GM23248 (cell line): ENCODE data around the gene FBXO38. TPM values are rescaled to one million over a fixed set of nuclear protein-coding genes. Genes with fewer than 3 reads are reported as not detected.

Source experiments
- DNase-seq: peaks from one replicate; pipeline ENCODE4 v3.0.0-alpha.2; 2015
- H2AFZ ChIP-seq: fragments of 200-600 bp; sonication (generic); 2 replicates; pipeline ENCODE4 v1.6.1; 2016; ENCODE audit warnings: antibody characterized with exemption
- H3F3A ChIP-seq: fragments of 200-600 bp; sonication (generic); 2 replicates; pipeline ENCODE4 v1.6.1; 2016; ENCODE audit warnings: mild to moderate bottlenecking, antibody characterized with exemption, mixed run types; ENCODE audit not compliant: insufficient read depth
- H3K27ac ChIP-seq: fragments of 200-600 bp; sonication (generic); 2 replicates; pipeline ENCODE4 v1.5.1; 2016; ENCODE audit warnings: mild to moderate bottlenecking
- H3K27me3 ChIP-seq: fragments of 200-600 bp; sonication (generic); replicated peaks from 2 replicates; pipeline ENCODE4 v1.6.1; 2016; ENCODE audit warnings: mild to moderate bottlenecking; ENCODE audit not compliant: insufficient read depth
- H3K36me3 ChIP-seq: fragments of 200-600 bp; sonication (generic); 2 replicates; pipeline ENCODE4 v1.6.1; 2016; ENCODE audit warnings: low read depth, mild to moderate bottlenecking
- H3K4me1 ChIP-seq: fragments of 200-600 bp; sonication (generic); 2 replicates; pipeline ENCODE4 v1.6.1; 2016; ENCODE audit warnings: mild to moderate bottlenecking; ENCODE audit not compliant: insufficient read depth
- H3K4me2 ChIP-seq: fragments of 200-600 bp; sonication (generic); one replicate; pipeline ENCODE4 v1.6.1; 2016; ENCODE audit warnings: mild to moderate bottlenecking; ENCODE audit not compliant: unreplicated experiment
- H3K4me3 ChIP-seq: fragments of 200-600 bp; sonication (generic); 2 replicates; pipeline ENCODE4 v1.5.1; 2016; ENCODE audit warnings: mild to moderate bottlenecking
- H3K79me2 ChIP-seq: fragments of 200-600 bp; sonication (generic); 2 replicates; pipeline ENCODE4 v1.6.1; 2016; ENCODE audit warnings: mild to moderate bottlenecking; ENCODE audit not compliant: insufficient read depth
- H3K9ac ChIP-seq: fragments of 200-600 bp; sonication (generic); 2 replicates; pipeline ENCODE4 v1.6.1; 2016; ENCODE audit warnings: mild to moderate bottlenecking
- H3K9me2 ChIP-seq: fragments of 200-600 bp; sonication (generic); 2 replicates; pipeline ENCODE4 v1.6.1; 2016; ENCODE audit warnings: mixed run types, mild to moderate bottlenecking, moderate library complexity; ENCODE audit not compliant: insufficient read depth
- H3K9me3 ChIP-seq: fragments of 200-600 bp; sonication (generic); one replicate; pipeline ENCODE4 v1.6.1; 2017; ENCODE audit warnings: low read depth
- H4K20me1 ChIP-seq: fragments of 200-600 bp; sonication (generic); 2 replicates; pipeline ENCODE4 v1.6.0; 2016; ENCODE audit not compliant: insufficient read depth
- EZH2 ChIP-seq: fragments of 200-600 bp; sonication (generic); IDR thresholded peaks from 2 replicates; pipeline ENCODE4 v1.6.1; 2018; ENCODE audit warnings: antibody characterized with exemption, mild to moderate bottlenecking; ENCODE audit not compliant: insufficient read depth, poor library complexity, severe bottlenecking
- EZH2phosphoT487 ChIP-seq: fragments of 200-600 bp; sonication (generic); IDR thresholded peaks from 2 replicates; pipeline ENCODE4 v1.6.1; 2018; ENCODE audit warnings: antibody characterized with exemption, moderate library complexity, mild to moderate bottlenecking, low read depth; ENCODE audit not compliant: insufficient read depth
- WGBS, 2 experiments: methylation state at CpG; one replicate each; pipeline ENCODE4 v1.1.6; 2015 to 2017; ENCODE audit warnings: low lambda C conversion rate in 2 of 2, low coverage in 1 of 2; ENCODE audit errors: missing lambda C conversion rate in 2 of 2; 5-methylcytosine and 5-hydroxymethylcytosine counted together
- in situ Hi-C: fragments of 300-500 bp; cut with MboI; formaldehyde crosslinking; loops from 2 replicates; pipeline ENCODE4 v1.15.0; 2020
- polyA plus RNA-seq: library from polyadenylated mRNA; unstranded; fragments of >200 nt; fragmentation: Nextera tagmentation; extraction: Ambion mirVana; gene quantifications from 2 replicates; pipeline ENCODE4 v1.2.1, GENCODE V29; 2016
- total RNA-seq: library from RNA; depleted of rRNA; stranded (reverse); fragments of >200 nt; shearing (Covaris generic); gene quantifications from 2 replicates; pipeline ENCODE4 v1.2.3, GENCODE V29; 2014

Gene FBXO38
- total and polyA plus RNA-seq, 2 experiments from 2014 or later = 16.7 to 55.3 TPM

DNA sequence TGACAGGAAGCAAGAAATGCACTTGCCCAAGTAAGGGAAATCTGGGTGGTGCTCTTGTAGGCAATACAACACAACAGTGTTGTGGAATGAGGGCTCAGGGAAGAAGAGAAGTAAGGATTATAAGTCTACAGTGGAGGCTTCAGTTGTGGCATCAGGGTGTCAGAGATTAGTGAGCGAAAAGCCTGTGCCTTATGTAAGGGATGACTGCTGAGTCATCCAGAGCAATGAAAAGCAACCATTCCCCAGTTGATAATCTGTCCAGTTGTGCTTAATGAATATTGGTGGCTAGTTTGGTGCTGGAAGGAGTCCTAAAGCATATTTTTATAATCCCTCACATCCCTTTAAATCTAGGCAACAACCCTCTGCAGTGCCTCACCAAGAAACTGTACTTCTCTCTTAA lies 42.0 kb downstream of the FBXO38 start:
- in situ Hi-C loops = loop anchor here (25.0 kb wide), 1 partner anchor 686 kb away; no protein-coding TSS in a partner anchor
- peaks cover 12% of the 10 kb centered on the region for H3K79me2 ChIP-seq
- 100% methylated on average over 1 of the region's 1 CpG for WGBS, 2 experiments

GRCh38 chr5:148426514-148426913 lies 42.8 kb downstream of the FBXO38 start:
- Histone ChIP-seq H3K36me3 (peaks cover 75% of the 10 kb centered on the region), H3K4me2 (no peak overlapping the region), H3K9ac (no peak overlapping the region), H4K20me1 (no peaks in the 10 kb centered on the region), H3K27ac (no peak overlapping the region), H3K4me1 (no peaks in the 10 kb centered on the region), H3K4me3 (no peak overlapping the region), H3K9me2 (no peaks in the 10 kb centered on the region), H3K9me3 (no peaks in the 10 kb centered on the region), H2AFZ (no peak overlapping the region), H3K27me3 (no peaks in the 10 kb centered on the region), H3K79me2 (peaks cover 16% of the 10 kb centered on the region), H3F3A (no peaks in the 10 kb centered on the region)
- in situ Hi-C loops = loop anchor here (25.0 kb wide), 1 partner anchor 686 kb away; no protein-coding TSS in a partner anchor
- TF ChIP-seq EZH2 = no peak
- TF ChIP-seq EZH2phosphoT487 = no peak
- DNase-seq = no peak

More for the DNA sequence above, 42.0 kb downstream of the FBXO38 start:
- TF ChIP-seq EZH2phosphoT487 (no peak), EZH2 (no peak)
- no peak overlapping the region for H3K27ac ChIP-seq
- no peaks in the 10 kb centered on the region for H3K9me3 ChIP-seq
- no peak overlapping the region for H3K4me3 ChIP-seq
- no peaks in the 10 kb centered on the region for H3F3A ChIP-seq
- H3K4me1 ChIP-seq = no peaks in the 10 kb centered on the region
- no peaks in the 10 kb centered on the region for H4K20me1 ChIP-seq
- H2AFZ ChIP-seq = no peak overlapping the region
- peaks cover 71% of the 10 kb centered on the region for H3K36me3 ChIP-seq
- DNase-seq = no peak
- H3K4me2 ChIP-seq = no peak overlapping the region
- H3K27me3 ChIP-seq = no peaks in the 10 kb centered on the region
- no peak overlapping the region for H3K9ac ChIP-seq
- no peaks in the 10 kb centered on the region for H3K9me2 ChIP-seq

DNA sequence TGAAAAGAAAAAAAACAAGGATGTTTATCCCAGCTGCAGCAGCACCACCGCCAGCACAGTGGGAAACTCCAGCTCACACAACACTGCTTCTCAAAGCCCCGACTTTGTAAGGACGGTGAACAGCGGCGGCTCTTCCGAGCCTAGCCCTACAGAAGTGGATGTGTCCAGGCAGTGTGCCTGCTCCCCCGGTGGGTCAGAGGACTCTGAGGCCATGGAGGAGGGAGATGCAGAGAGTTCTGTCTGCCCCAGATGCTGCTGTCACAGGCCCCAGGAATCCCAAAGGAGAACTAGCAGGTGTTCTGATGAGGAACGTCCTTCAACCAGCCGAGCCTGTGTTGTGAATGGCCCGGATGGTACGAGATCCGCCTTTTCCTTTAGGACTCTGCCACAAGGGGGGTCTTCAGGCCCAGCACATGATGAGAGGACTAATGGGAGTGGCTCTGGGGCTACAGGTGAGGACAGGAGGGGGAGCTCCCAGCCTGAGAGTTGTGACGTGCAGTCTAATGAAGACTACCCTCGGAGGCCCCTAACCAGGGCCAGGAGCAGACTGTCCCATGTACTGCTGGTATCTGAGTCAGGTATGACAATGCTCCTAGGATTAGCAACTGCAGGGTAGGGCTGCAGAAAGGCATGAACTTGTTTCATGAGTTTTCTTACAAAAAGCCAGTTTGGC lies 43.7 kb downstream of the FBXO38 start:
- in situ Hi-C loops = loop anchor here (25.0 kb wide), 1 partner anchor 685 kb away; no protein-coding TSS in a partner anchor

GRCh38 chr5:148428848-148429247 lies 45.1 kb downstream of the FBXO38 start:
- Histone ChIP-seq H3K4me3 (no peak overlapping the region), H3K9me2 (no peaks in the 10 kb centered on the region), H3K27me3 (no peaks in the 10 kb centered on the region), H3K9me3 (no peaks in the 10 kb centered on the region), H3F3A (no peaks in the 10 kb centered on the region), H3K27ac (no peak overlapping the region), H2AFZ (no peak overlapping the region), H3K4me1 (no peaks in the 10 kb centered on the region), H3K36me3 (peaks cover 67% of the 10 kb centered on the region), H3K79me2 (peaks cover 10% of the 10 kb centered on the region; the same call in 1 of the 2 replicates), H3K4me2 (no peak overlapping the region), H4K20me1 (no peaks in the 10 kb centered on the region), H3K9ac (no peak overlapping the region)
- WGBS, 2 experiments = 95 to 99% methylated on average over 2 of the region's 2 CpGs
- no peak for TF ChIP-seq EZH2phosphoT487
- TF ChIP-seq EZH2 = no peak
- DNase-seq = no peak
- in situ Hi-C loops = loop anchor here (25.0 kb wide), 1 partner anchor 683 kb away; no protein-coding TSS in a partner anchor

More for the DNA sequence above, 43.7 kb downstream of the FBXO38 start:
- no peaks in the 10 kb centered on the region for H4K20me1 ChIP-seq
- no peaks in the 10 kb centered on the region for H3K27me3 ChIP-seq
- H3K9me3 ChIP-seq = no peaks in the 10 kb centered on the region
- no peak overlapping the region for H3K9ac ChIP-seq
- H2AFZ ChIP-seq = no peak overlapping the region
- no peak overlapping the region for H3K4me3 ChIP-seq
- no peak for DNase-seq
- no peaks in the 10 kb centered on the region for H3K9me2 ChIP-seq
- H3K4me2 ChIP-seq = no peak overlapping the region
- TF ChIP-seq EZH2 = no peak
- no peak for TF ChIP-seq EZH2phosphoT487
- no peak overlapping the region for H3K27ac ChIP-seq
- peaks cover 68% of the 10 kb centered on the region for H3K36me3 ChIP-seq
- H3F3A ChIP-seq = no peaks in the 10 kb centered on the region
- peaks cover 16% of the 10 kb centered on the region for H3K79me2 ChIP-seq
- whole genome bisulfite sequencing, 2 experiments = 95 to 97% methylated on average over 14 of the region's 14 CpGs
- H3K4me1 ChIP-seq = no peaks in the 10 kb centered on the region
